GM21447 (cell line): ENCODE data around the gene SPINK5.

ENCODE experiments used
- ATAC-seq: cut with Tn5 transposase; IDR thresholded peaks from one replicate; pipeline ENCODE4 v1.9.1; 2021; ENCODE audit not compliant: unreplicated experiment

The SPINK5 gene

DNA sequence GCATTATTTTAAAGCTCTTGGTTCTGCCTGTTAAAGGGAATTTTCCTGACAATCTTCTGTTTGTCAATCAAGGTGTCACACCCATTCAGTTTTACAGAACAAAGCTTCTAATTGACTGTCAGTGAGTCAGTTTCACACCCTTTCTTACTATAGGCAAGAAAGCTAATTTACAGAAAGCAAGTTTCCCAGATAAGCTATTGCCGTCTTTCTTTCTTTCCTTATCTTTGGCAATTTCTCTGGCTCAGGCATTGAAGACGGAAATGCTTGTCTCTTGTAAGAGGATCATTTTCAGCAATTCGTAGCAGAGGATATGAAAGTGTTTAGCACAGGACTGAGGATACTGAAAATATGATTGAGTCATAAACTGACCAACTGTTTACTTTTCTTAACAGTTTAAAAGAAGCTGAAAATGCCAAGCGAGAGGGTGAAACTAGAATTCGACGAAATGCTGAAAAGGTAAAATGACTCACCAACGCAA, 27.0 kb downstream of the SPINK5 start:
- ATAC-seq = no peak

DNA sequence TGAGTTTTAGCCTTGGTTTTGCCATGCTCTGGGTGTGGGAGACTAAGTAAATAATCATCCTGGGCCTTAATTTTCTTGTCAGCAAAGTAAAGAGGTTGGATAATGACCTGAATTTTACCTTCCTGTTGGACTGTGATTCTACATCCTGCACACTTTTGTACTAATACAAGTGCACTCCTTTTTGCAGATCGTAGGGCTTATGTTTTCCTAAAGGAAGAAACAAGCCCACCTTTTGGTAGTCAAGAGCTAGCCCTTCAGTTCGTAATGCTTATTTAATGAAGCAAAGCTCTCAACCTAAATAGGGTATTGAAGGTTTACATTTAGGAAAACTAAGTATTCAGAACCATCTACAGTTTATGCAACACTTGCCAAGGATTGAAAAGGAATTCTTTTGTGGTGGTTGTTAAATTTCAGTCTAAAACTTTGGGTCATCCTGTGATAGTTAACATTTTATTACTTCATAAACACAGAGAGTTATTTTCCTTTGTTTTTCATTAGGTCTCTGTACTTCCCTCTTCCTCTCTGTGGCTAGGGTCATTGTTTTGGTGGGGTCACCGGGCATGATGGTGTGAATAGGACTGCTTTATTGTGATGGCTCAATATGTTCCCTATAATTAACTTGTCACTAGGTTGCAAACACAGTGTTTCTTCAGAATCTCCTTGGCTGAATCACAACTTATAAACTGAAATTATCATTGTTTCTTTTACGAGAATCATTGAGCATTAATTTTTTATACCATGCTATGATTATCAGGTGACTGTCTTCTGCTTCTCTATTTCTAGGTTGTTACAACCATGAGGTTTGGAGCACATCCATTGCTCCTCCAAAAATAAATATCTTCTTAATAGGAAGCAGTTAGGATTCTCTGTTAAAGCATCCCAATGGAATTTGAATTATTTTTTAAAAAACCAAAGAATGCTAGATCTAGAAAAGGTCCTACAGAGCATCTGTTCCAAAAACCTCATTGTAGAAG, 28.5 kb downstream of the SPINK5 start:
- no peak for ATAC-seq

DNA sequence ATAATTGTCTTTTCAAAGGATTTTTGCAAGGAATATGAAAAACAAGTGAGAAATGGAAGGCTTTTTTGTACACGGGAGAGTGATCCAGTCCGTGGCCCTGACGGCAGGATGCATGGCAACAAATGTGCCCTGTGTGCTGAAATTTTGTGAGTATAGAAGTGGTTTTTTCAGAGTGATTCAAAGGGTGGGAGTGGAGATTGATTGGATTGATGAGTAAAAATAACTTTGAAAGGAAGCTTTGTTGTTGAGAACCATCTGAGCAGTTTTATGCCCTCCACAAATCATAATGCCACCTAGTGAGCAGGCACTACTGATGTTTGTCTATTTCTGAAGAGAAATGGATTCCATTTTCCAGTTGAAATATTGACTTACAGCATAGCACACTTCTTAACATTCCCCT, 30.6 kb downstream of the SPINK5 start:
- ATAC-seq = no peak

DNA sequence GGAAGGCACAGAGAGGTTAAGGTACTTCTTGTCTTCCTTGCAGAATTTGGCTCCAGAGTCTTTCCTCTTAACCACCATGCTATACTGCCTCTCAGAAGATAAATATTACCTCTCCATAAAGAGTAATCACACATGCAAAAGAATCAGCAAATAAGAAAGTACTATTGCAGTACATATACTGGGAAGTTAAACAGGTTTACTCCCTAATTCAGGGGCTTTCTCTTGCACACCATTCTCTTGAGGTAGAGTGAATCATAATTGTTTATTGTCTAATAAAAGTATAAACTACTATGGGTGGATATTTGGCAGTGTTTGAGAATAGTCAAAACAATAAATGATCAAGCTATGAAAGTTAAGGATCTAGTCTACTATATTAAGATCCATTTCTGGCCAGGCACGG, 40.4 kb downstream of the SPINK5 start:
- no peak for ATAC-seq

DNA sequence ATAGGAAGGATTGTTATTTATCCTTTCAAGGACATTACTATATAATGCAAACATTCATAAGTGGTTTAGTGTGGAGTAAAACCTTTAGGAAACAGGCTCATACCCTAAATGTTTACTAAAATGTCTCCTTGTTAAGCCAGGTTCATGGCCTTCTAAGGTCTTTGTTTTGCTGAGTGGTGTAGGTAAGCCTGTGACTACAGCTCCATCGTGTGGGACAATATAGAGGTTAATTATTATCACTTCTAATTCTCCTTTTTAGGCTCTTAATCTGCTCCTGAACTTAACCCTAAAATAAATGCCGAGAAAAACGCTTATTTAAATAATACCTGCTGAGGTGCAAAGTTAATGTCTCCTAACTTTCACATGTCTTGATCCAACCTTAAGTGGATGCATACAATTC, 43.8 kb downstream of the SPINK5 start:
- no peak for ATAC-seq

DNA sequence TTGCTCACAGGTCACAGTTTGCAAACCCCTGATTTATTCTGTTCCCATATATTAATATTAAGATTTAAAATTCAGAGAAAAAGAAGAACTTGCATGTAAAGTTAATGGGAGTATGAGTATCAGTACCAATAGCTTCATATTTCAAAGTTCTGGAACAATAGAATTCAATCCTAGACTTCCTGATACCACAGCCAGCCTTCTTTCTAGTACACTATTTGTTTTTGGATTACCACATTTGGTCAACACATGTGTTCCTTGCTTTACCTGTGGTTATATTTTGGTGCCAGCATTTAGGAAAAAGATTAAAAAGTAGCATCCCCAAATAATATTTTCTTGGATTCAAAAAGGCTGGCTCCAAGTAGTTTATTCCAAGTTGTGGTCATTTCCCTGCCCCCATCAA, 49.5 kb downstream of the SPINK5 start:
- ATAC-seq = no peak

DNA sequence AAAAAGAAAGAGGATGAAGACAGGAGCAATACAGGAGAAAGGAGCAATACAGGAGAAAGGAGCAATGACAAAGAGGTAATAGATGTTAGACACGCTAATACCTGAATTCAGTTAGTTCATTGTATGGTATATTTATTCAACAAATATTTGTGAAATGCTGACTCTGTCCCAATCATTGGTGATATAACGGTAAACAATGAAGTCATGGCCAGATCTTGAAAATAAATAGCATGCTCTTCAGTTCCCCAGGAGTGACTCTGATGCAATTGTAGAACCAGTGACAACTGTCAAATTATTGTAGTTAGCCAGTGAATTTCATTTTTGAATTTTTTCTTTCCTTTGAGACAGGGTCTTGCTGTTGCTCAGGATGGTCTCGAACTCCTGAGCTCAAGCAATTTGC, 56.5 kb downstream of the SPINK5 start:
- no peak for ATAC-seq

DNA sequence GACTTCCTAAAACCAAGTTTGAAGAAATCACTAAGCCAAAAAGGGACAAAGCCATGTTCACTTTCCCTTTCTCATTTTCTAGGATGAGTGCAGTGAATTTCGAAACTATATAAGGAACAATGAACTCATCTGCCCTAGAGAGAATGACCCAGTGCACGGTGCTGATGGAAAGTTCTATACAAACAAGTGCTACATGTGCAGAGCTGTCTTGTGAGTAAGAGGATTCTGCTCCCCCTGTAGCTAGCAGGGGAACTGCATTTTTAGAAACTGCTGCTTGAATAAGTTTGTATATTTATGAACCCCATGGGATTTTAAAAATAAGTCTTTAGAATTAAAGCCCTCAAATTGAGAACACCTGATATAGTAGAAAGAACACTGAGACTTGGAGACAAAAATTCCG, 61.9 kb downstream of the SPINK5 start:
- ATAC-seq = no peak

DNA sequence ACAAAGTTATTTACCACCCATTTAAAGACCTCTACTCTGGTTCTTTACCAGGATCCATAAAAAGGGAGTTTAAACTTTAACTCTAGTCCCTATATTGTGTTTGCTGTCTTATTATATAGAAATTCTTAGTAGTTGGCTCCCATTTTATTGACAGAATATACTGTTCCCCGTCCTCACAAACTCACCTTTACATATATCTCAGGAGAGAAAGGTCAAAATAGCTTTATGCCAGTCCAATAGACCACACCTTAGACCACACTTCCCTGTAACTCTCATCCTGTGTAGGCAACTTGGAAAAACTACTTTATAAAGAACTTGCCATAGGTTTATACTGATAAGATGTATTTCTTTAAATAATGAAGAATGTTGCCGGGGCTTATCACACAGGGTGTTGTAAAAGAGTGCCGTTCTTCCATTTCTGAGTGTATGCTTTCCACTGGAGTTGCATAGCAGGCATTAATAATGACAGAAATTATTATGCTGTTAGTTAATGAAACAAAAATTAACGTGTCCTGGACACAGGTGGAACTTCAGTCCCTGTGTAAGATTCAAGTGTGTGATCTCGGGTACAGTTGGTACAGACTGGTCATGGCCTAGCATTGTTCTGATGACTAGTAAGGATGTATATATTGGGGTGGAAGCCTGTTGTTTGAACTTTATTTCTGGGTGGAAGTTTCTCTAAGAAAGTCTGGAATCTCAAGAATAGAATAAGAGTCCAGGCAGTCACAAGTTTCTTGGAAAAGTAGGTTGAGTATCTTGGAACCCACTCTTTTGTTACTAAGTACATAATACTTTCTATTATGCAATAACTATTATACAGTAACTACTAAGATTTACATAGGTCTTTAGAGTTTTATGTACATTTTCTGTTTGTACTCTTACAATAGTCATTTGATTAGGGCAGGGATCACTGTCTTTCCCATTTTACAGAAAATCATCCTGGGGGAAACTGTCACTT, 71.6 kb downstream of the SPINK5 start:
- ATAC-seq = no peak

DNA sequence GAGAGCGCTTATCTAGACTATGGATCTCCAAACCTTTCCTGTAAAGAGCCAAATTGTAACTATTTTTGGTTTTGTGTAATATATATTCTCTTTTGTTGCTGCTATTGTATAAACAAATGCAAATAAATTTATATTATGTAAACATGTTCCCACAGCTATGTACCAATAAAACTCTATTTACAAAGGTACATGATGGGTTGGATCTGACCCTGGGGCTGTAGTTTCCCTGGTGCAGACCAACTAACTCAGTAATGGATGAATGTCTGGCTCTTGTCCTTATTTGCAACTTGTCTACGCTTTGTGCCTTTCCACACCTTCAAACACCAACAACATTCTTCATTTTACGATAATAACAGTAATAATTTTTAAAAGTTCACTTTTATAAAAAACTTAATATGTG, 77.1 kb downstream of the SPINK5 start:
- ATAC-seq = no peak

DNA sequence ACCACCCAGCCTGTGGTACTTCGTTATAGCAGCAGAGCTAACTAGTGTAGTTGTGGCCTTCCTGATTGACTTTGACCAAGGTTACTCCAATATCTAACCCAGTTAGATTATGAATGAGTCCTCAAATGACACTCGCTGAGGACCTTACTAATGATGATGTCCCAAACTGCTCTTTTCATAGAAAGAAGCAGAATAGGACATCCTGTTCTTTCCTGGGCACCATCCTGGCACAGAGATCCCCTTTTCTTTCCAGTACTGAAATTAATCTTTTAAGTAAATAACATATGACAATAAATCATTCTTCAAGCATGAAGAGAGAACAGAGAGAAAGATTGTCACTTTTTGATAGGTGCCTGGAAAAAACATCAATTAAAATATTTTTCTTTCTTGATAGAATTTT, 77.9 kb downstream of the SPINK5 start:
- ATAC-seq = no peak

DNA sequence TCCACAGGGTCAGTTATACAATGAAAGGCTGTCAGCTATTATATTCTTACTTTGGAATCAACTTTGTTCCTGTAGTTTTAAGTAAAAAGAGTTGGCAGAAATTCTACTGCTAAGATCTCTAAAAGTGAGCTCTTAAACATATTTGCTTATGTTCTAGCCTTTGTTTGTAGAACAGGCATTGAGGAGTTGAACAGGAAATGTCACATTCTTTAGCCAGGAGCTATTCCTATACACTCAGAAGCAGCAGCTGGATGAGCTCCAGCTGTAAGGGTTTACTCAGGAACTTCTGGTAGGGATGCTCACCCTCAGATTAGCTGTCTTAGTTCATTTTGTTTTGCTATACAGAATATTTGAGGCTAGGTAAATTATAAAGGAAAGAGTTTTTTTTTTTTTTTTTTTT, 82.1 kb downstream of the SPINK5 start:
- no peak for ATAC-seq

DNA sequence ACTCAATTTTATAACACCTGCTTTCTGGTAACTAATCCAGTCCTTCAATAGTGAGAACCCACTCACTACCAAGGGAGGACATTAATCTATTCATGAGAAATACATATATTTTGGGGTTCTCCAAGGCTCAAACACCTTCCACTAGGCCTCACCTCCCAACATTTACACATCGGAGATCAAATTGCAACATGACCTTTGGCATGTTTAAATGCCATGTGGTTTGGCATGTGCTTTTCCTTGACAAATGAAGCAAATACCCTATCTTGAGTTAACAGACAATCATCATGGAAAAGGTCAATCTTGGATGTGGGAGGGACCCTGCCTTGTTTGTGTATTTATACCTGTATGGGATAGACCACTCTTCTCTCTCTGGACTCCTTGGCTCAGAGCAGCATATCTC, 82.7 kb downstream of the SPINK5 start:
- no peak for ATAC-seq

DNA sequence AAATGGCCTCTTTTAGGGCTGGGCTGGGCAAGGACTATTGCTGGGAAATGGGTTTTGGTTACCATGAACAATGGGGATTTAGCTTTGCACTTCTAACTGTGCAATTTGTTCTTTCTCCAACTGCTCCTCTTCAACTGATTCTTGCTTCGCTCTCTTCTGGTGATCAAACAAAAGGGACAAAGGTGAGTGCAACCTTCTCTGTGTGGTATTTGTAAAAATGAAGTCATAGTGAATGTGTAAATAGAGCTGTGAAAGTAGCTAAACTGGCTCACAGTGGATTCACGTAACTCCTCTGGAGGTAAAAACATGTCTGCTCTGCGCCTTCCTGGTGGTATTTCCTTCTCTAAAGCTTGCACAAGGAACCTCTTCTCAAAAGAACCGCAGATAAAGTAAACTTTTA, 83.6 kb downstream of the SPINK5 start:
- ATAC-seq = no peak

DNA sequence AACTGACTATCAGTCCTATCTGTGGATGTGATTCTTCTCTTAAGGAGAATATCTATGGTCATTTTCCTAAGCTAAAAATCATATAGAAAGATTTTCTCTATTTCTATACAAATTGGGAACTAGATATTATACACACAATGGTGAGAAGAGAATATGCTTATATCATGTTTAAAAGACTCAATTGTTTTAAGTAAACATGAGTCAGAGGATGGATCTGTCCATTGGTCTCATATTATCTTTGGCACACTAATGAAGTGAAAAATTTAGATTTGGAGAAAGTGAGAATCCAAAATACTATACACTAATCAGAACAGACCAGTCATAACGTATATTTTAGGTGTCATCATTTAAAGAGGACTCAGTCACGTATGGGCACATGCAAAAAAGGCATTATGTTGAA, 88.1 kb downstream of the SPINK5 start:
- no peak for ATAC-seq

DNA sequence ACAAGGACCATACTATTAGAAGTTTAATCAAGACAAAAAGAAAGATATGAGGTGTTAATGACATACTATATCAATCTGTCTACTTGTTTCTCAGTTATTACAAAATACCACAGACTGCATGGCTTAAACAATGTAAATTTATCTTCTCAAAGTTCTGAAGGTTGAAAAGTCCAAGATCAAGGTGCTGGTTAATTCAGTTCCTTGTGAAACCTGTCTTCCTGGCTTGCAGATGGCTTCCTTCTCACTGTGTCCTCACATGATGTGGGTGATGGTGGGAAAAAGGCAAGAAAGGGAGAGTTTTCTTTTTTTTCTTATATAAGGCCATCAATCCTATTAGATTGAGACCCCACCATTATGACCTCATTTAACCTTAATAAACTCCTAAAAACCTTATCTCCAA, 89.0 kb downstream of the SPINK5 start:
- ATAC-seq = no peak

DNA sequence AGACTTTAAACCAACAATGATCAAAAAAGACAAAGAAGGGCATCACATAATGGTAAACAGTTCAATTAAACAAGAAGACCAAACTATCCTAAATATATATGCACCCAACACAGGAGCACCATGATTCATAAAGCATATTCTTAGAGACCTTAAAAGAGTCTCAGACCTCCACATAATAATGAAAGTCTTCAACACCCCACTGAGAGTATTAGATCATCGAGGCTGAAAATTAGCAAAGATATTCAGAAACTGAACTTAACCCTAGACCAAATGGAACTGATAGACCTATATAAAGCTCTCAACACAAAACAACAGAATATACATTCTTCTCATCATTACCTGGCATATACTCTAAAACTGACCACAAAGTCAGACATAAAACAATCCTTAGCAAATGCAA, 92.8 kb downstream of the SPINK5 start:
- ATAC-seq = no peak

DNA sequence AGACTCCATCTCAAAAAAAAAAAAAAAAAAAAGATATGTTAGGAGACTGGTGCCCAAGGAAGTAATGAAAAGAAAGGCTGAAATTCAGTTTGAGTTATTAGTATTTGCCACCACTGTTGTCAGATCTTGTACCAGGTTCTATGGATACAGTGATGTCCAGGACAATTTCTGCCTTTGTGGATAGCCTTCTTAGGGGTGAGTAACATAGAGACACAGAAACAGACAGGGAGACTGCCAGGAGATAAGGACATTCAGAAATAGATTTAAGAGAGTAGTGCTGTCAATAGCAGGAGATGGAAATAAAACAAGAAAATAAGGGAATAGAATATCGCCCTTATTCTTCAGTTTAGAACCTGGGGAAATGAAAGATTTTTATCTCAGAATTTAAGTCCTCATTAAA, 98.3 kb downstream of the SPINK5 start:
- ATAC-seq = no peak

DNA sequence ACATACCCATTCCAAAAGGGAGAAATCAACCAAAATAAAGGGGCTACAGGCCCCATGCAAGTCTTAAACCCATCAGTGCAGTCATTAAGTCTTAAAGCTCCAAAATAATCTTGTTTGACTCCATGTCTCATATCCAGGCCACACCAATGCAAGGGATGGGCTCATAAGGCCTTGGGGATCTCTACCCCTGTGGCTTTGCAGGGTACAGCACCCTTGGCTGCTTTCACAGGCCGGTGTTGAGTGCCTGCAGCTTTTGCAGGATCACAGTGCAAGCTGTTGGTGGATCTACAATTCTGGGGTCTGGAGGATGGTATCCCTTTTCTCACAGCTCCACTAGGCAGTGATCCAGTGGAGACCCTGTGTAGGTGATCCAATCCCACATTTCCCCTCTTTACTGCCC, 99.6 kb downstream of the SPINK5 start:
- no peak for ATAC-seq

DNA sequence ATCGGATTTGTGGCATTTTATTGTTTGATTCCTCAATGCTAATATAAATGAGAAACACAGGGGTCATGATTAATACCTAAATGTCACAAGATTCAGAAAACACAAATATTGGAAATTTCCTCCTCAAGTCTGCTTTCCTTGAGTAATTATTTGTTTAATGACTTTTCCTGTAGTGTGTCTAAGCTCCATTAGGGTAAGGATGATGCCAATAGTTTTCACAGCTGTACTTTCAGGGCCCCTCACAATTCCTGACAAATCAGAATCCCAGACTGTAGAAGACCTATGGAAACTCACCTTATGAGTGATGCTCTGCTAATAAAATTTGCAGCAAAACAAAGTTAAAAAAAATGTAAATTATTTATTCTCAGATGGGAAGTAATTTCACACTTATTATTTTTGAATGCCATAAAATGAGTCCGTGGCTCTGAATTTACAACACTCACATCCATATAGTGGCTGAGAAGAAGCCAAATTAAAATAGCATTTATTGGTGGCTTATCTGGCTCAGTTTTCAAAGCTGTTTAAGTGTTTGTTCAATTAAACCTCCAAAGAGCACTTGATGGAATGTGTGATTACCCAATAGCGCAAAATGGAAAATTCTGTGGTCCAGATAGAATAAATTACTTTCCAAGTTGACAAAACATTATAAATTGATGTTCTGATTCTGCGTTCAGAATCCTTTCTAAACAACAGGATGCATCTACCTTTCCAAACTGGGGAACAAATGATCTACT, 102.9 kb downstream of the SPINK5 start:
- ATAC-seq = no peak

DNA sequence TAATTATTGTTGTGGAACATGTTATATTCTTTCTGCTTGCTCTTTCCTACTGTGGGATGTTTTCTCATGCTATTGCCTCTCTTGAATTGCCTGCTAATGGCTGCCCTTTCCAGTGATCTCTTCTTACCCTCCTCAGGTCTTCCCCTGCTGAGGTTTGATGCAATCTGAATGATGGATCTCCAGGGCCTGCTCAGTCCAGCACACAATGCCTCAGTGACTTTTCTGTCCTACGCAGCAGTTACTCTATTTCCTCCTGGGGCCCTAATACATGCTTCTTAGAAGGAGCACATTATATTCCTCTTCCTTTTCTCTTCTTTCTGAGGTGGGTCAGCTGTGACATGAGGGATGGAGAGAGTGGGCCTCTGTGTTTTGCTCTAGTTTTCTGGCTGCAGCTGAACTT, 104.5 kb downstream of the SPINK5 start, which contains the start of gene SPINK14:
Gene SPINK14 (plus strand): TSS at position 301 of the 400 bp plus-strand sequence. CDS start 1,187 bp downstream, outside the sequence.
- ATAC-seq = no peak
